NCI-H187 treated with DMSO at 0.1 percent for 48 hours (cell line): ENCODE results near the gene RNF175.

ENCODE experiments used
- DNase-seq: peaks from one replicate; lab custom pipeline; 2025; lab: John Stamatoyannopoulos, UW

RNF175 gene

GRCh38 chr4:153745651-153746050, 14.2 kb downstream of the RNF175 start:
- DNase-seq: no peak

DNA sequence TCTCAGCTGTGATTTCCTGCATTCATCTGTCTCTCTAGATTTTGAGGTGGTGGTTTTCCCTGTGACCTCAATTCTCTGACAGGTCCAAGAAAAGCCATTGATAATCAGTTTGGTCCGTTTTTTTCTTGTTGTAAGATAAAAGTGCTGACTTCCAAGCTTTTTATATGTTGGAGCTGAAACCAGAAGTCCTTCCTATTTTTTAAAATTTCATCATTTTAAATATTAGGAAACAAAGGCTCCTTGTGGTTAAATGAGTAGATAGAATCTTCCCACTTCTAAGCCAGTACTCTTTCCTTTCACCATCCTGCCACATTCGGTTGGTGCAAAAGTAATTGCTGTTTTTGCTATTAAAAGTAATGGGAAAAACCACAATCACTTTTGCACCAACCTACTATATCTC, 18.3 kb downstream of the RNF175 start:
- no peak for DNase-seq

DNA sequence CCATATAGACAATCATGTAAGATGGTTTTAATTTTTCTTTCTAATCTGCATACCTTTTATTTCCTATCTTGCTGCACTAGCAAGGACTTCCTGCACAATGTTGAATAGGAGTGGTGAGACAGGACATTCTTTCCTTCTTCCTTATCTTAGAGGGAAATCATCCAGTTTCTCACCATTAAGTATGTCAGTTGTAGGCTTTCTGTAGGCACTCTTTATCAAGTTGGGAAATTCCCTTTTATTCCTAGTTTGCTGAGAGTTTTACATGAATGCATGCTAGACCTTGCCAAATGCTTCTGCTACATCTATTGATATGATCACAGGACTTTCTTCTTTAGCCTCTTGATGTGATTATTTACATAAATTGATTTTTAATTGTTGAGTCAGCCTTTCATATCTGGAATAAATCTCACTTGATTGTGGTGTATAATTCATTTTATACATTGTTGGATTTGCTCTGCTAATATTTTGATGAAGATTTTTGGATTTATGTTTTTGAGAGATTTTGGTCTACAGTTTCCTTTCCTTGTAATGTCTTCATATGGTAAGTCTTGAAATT, 23.8 kb downstream of the RNF175 start:
- no peak for DNase-seq

- no peak for DNase-seq
Measured at GRCh38 chr4:153733751-153734448, 25.9 kb downstream of the RNF175 start.

DNA sequence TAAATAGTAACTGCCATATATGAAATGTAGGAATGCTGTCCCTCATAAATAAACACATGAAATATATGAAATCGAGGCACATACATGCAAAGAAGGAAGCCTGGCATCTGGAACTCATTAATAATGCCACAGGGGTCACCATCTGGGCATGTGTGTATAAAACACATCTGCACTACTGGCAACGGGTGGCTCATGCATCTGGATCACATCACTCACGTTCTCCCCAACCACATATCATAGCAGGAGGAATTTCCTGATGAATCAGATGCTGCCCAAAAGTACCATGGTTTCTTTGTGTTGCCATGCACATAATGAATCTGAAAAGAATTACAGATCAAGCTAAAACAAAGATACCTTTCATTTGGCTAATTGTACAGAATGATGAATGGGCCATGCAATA, 28.6 kb downstream of the RNF175 start:
- DNase-seq: no peak

DNA sequence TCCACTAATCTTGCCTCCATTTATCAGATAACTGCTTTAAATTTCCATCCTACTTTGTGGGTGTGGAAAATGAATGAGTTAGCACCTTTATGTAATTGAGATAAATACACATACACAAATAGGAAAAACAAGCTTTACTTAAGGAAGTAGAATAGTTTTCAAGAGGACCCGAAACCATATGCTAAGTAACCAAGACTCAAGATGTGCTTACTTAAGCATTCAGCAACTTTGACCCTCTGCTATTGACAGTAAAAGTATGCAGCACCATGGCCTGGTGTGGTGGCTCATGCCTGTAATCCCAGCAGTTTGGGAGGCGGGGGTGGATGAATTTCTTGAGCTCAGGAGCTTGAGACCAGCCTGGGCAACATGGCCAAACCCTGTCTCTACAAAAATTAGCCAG, 29.9 kb downstream of the RNF175 start:
- DNase-seq: no peak

- DNase-seq: no peak
Measured at GRCh38 chr4:153728660-153729059, 31.2 kb downstream of the RNF175 start.

GRCh38 chr4:153728151-153728550, 31.7 kb downstream of the RNF175 start:
- DNase-seq: no peak

- DNase-seq: no peak
Measured at GRCh38 chr4:153725831-153726154, 34.0 kb downstream of the RNF175 start.

- no peak for DNase-seq
Measured at GRCh38 chr4:153725136-153725830, 34.5 kb downstream of the RNF175 start.

GRCh38 chr4:153724606-153725005, 35.2 kb downstream of the RNF175 start:
- DNase-seq: no peak

GRCh38 chr4:153722036-153722435, 37.8 kb downstream of the RNF175 start:
- DNase-seq: no peak

GRCh38 chr4:153713866-153714646, 45.8 kb downstream of the RNF175 start:
- no peak for DNase-seq

DNA sequence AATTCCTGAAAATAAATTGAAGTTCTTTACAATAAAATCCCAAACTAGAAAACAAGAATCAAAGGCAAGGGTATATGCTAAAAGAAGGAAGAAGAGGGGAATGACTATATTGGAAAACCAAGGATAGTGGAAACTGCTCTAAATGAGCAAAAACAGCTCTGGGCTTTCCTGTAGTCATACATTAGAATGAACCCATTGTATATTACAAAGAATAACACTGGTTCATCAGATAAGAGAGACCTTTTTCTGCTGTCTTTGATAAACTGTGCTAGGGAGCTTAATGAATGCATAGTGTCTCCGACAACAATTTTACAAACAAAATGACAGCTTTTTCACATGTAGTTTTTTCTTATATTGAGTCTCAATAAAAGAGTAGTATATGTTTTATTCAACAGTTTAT, 49.1 kb downstream of the RNF175 start:
- DNase-seq: no peak

- no peak for DNase-seq
Measured at GRCh38 chr4:153706519-153706918, 53.3 kb downstream of the RNF175 start.

GRCh38 chr4:153705743-153706468, 53.9 kb downstream of the RNF175 start:
- no peak for DNase-seq

- no peak for DNase-seq
Measured at GRCh38 chr4:153704522-153704921, 55.3 kb downstream of the RNF175 start.

- DNase-seq: no peak
Measured at GRCh38 chr4:153684971-153685371, 74.9 kb downstream of the RNF175 start.

GRCh38 chr4:153684182-153684970, 75.4 kb downstream of the RNF175 start, which contains the start of gene TLR2:
TLR2 (plus strand) TSS chr4:153684280; CDS start chr4:153702908, 18,628 bp downstream.
- no peak for DNase-seq

GRCh38 chr4:153683763-153684181, 76.1 kb downstream of the RNF175 start:
- no peak for DNase-seq

- DNase-seq: no peak
Measured at GRCh38 chr4:153679486-153679885, 80.3 kb downstream of the RNF175 start.
